PFSK-1 (cell line): ENCODE measurements around the gene GRK4.

Experiments
- FOXP2 ChIP-seq: optimal IDR thresholded peaks from 2 replicates; pipeline ENCODE3; 2011; ENCODE audit warnings: borderline replicate concordance, control low read depth, inconsistent platforms; ENCODE audit not compliant: insufficient read depth; ENCODE audit errors: extremely low read length, extremely low read depth
- POLR2AphosphoS5 ChIP-seq: IDR thresholded peaks from 2 replicates; pipeline ENCODE4 v1.6.1; 2012; ENCODE audit warnings: low read depth, mild to moderate bottlenecking, control low read depth, low read length, moderate library complexity
- SIN3A ChIP-seq: IDR thresholded peaks from 2 replicates; pipeline ENCODE4 v1.6.1; 2012; ENCODE audit warnings: mild to moderate bottlenecking, low read length, moderate library complexity, borderline replicate concordance; ENCODE audit not compliant: insufficient read depth
- TAF1 ChIP-seq: IDR thresholded peaks from 2 replicates; pipeline ENCODE4 v1.6.1; 2012; ENCODE audit warnings: low read length, control low read depth, borderline replicate concordance; ENCODE audit not compliant: insufficient read depth
- TF ChIP-seq, protein P1 (sequence below), 2 experiments: IDR thresholded peaks; 2 replicates each; pipeline versions ENCODE4 v1.6.1 to v1.8.0; 2011 to 2012; ENCODE audit warnings: low read depth in 2 of 2, low read length in 2 of 2, control low read depth in 1 of 2, inconsistent platforms in 1 of 2, mild to moderate bottlenecking in 1 of 2, moderate library complexity in 1 of 2; ENCODE audit not compliant: insufficient read depth in 1 of 2

The GRK4 gene

DNA sequence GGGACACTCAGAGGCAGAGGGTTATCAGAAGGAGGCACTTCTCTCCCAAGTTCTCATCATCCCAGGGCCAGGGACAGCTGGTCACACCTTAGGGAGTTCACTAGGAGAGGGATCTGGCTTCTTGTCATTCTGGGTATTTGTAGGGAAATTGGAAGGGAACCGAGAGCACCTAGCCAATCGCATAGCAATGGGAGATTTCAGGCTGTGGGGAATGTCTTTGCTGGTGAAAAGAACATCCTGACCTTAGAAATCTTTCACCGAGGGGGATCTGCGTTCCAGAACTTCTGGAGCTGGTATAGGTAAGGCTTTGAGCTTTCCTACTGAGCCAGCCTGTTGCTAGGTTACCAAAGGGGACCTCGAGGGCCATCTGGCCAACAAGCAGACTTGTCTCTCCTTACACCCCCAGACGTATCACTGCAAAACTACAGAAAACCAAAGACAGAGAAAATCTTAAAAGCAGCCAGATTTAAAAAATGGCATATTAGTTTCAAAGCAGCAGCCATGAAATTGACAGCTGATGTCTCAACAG, 104.2 kb downstream of the GRK4 start:
- TF ChIP-seq TAF1 (no peak), SIN3A (no peak), POLR2AphosphoS5 (no peak), FOXP2 (no peak)
- TF ChIP-seq, protein P1, sequence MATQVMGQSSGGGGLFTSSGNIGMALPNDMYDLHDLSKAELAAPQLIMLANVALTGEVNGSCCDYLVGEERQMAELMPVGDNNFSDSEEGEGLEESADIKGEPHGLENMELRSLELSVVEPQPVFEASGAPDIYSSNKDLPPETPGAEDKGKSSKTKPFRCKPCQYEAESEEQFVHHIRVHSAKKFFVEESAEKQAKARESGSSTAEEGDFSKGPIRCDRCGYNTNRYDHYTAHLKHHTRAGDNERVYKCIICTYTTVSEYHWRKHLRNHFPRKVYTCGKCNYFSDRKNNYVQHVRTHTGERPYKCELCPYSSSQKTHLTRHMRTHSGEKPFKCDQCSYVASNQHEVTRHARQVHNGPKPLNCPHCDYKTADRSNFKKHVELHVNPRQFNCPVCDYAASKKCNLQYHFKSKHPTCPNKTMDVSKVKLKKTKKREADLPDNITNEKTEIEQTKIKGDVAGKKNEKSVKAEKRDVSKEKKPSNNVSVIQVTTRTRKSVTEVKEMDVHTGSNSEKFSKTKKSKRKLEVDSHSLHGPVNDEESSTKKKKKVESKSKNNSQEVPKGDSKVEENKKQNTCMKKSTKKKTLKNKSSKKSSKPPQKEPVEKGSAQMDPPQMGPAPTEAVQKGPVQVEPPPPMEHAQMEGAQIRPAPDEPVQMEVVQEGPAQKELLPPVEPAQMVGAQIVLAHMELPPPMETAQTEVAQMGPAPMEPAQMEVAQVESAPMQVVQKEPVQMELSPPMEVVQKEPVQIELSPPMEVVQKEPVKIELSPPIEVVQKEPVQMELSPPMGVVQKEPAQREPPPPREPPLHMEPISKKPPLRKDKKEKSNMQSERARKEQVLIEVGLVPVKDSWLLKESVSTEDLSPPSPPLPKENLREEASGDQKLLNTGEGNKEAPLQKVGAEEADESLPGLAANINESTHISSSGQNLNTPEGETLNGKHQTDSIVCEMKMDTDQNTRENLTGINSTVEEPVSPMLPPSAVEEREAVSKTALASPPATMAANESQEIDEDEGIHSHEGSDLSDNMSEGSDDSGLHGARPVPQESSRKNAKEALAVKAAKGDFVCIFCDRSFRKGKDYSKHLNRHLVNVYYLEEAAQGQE (IDR thresholded peaks at IDR 0.05; ENCODE audit: insufficient read depth in 1 of 2, low read depth in 2 of 2, low read length in 2 of 2), result no peak

DNA sequence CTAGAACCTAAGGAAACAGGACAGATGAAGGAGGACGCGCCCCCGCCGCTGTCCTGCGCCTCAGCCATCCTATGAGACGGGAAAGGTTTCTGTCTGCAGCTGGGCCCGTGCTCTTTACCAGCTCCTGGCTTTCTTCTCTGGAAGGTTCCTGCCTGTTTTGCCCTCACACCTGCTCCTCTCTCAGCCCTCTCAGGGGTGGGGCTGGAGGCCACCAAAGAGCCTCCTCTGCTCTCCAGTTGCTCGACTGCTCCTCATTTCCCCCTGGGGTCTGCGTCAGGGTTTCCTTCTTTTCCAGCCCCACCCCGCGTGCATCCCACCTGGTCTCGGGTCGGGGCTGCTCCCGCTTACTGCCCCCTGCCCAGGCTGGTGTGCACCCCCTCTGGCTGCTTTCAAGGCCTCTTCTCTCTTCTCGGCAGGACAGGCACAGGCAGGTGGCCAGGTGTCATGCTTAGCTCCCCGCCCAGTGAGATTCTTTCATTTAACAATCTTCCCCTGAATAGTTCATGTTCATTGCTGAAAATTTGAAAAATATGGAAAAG, 106.4 kb downstream of the GRK4 start:
- TF ChIP-seq POLR2AphosphoS5, result no peak
- TF ChIP-seq TAF1, result no peak
- TF ChIP-seq, protein P1 (IDR thresholded peaks at IDR 0.05; ENCODE audit: insufficient read depth in 1 of 2, low read depth in 2 of 2, low read length in 2 of 2), result no peak
- no peak for TF ChIP-seq FOXP2

DNA sequence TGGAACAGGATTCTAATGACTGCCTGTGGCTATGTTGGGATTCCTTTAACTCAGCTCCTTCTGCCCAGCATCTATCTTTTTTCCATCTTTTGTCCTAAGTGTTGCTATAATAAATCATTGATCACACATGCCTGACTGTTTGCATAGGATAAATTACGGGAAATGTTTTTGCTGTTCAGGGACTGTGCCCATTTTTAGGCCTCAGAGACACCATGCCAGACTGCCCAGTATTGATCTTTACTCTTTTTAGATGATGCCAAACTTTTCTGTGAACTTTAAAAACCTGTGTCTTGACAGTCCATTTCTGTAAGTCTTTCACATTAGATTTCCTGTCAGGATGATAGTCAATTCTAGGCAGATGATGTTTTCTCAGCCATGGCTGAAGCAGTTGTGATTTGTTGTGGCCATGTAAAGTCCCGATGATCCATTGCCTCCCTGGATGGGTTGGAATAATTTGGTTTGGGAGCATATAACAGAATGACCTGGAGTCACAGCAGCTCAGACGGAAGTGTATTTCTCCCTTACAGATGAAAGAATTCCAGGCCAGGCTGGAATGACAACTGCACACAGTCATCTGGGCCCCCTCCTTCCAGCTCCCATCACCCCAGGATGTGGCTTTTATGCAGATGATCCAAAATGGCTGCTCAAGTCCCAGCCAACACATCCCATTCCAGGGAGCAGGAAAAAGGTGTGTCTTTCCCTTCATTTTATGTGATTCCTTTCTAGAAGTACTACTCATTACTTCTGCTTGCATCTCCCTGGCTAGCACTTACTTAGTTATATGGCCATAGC, 107.5 kb downstream of the GRK4 start:
- TF ChIP-seq POLR2AphosphoS5 (no peak), TAF1 (no peak), FOXP2 (no peak)

DNA sequence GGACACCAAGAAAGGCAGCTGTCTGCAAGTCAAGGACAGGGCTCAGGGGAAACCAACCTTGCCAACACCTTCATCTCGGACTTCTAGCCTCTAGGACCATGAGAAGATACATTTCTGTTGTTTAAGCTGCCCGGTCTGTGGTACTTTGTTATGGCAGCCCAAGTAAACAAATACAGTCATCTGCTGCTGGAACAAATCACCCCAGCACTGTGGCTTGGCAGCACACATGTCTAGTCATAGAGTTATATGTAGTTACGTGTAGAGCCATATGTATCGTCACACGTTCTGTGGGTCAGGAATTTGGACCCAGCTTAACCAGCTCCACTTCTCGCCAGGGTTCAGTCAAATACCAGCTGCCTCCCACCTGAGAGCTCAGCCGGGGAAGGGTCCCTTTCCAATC, 108.4 kb downstream of the GRK4 start:
- TF ChIP-seq SIN3A (no peak), FOXP2 (no peak), TAF1 (no peak), POLR2AphosphoS5 (no peak)
- TF ChIP-seq, protein P1 (IDR thresholded peaks at IDR 0.05; ENCODE audit: insufficient read depth in 1 of 2, low read depth in 2 of 2, low read length in 2 of 2), result no peak

DNA sequence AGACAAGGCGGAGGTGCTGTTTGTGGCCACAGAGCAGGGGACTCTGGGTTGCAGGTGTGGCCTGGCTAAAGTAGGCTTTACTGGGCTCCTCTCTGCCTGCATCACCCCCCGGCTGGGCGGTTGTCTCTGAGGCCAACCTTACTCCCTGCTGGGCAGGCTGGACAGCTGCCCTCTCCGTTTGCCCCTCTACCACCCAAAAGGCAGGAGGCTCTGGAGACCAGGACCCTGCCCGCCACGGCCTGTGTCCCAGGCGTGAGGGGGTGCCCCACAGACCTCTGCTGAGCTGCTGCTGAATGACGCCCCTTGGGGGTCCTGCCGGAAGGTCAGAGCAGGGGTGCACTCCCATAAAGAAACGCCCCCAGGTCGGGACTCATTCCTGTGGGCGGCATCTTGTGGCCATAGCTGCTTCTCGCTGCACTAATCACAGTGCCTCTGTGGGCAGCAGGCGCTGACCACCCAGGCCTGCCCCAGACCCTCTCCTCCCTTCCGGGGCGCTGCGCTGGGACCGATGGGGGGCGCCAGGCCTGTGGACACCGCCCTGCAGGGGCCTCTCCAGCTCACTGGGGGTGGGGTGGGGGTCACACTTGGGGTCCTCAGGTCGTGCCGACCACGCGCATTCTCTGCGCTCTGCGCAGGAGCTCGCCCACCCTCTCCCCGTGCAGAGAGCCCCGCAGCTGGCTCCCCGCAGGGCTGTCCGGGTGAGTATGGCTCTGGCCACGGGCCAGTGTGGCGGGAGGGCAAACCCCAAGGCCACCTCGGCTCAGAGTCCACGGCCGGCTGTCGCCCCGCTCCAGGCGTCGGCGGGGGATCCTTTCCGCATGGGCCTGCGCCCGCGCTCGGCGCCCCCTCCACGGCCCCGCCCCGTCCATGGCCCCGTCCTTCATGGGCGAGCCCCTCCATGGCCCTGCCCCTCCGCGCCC, 110.0 kb downstream of the GRK4 start:
- TF ChIP-seq SIN3A (no peak), POLR2AphosphoS5 (no peak), FOXP2 (no peak), TAF1 (no peak)
- TF ChIP-seq, protein P1 (IDR thresholded peaks at IDR 0.05; ENCODE audit: insufficient read depth in 1 of 2, low read depth in 2 of 2, low read length in 2 of 2), result no peak
